Measurements from ENCODE around the gene LITAFD.

Gene LITAFD

DNA sequence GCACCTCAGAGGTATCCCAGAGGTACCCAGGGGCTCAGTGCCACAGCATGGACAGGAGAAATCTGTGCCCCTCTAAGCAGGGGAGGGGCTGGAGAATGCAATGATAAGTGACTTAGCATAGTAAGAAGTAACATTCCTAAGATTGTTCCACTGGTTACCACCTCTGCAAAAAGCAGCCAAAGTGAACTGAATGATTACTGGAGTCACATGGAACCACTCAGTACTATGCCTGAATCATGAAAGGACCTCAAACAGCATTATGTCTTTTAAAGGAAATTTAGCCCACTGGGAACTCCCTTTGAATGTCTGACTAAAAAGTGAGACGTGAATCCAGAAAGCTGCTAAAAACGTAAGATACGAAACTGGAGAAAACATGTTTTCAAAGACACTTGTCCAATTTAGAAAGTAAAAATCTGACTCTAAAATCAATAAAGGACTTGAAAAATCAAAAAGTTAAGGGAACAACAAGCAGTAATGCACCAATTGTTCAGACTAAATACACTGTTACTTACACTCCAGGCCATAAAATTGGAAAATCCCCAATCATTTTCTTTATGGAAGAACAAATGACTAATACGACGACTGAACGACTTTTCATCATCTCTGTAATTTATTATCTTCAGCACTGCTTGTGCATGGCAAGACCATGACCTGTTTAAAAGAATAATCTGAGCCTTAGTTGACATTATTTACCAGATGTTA lies 38.6 kb downstream of the LITAFD start:
- no peak for DNase-seq (ENCODE audit: low read depth)

DNA sequence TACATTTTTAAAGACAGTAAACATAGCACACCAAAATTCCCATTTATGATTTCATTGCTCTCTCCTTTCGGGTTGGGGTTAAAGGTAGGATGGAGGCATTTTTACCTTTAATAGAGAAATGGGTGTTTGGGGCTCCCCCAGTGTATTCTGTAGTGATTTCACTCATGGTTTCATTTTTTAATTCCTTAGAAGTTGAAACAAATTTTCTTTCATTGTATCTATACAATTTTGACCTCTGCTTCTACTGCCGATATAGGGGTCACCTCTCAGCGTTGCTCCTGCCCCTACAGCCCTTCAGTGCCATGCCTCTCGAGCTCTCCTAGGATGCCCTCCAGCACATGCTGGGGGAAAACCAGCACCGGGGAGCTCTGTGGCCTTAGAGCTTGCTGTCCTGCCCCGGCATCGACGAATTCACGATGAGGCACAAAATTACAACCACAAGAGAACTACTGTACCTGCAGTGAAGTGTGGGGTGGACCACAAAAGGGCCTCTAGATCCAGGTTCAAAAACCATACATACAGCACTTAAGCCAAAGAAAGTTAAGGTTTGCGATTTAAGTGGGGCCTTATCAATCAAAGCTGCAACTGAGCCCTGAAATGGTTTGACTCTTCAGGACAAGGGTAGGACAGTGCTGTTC lies 39.3 kb downstream of the LITAFD start:
- no peak for DNase-seq (ENCODE audit: low read depth)

DNA sequence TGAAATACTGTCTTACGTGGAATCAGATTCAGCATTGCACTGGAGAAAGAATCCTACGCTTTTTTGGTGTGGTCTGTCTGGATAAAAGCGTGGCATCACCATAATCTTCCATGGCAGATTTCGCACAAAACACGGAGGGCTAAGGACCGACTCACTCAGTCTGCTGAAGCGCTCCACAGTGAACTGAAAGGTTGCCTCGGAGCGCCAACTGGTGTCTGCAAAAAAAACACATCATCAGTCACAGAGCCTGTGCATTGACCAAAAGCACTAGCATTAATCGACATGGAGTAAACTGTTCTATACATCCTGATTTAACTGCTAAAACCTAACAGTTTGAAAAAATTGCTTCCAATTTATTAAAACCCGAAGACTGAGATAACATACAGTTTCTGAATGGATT lies 41.0 kb downstream of the LITAFD start:
- no peak for DNase-seq (ENCODE audit: low read depth)

DNA sequence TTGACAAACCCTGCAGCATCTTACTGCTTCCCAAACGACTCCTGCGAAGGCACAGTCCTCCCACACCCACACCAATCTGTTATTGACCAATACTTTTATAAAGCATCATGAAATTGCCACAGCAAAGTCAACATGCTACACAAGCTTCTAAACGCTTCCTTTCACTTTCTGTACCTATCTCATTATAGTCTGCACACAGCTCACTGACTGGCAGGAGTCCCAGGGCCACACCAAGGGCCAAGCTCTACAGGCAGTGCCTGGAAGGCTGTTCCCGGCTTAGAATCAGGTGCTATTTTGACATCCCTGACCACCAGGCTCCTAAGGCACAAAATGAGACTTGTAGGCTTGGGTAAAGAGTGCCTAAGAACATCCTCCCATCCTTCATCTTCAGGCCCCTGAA lies 42.1 kb downstream of the LITAFD start:
- DNase-seq (ENCODE audit: low read depth) = no peak

DNA sequence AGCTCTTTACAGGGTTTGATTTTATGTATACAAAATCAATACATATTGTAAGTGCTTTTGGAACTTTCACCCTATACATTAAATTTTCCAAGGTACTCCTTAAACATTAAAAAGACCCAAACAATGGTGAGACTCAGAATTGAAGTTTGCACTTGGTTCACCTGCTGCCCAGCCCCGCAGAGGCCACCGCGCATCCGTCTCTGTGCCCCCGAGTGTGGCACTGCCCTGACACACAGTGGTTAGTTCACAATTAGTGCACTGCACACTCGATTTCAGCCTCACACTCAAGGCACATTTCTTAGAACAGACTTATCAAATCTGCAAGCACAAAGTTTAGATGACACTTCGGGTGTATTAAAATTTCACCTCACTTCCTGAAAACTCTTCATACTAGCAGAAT lies 43.3 kb downstream of the LITAFD start:
- DNase-seq (ENCODE audit: low read depth) = no peak

DNA sequence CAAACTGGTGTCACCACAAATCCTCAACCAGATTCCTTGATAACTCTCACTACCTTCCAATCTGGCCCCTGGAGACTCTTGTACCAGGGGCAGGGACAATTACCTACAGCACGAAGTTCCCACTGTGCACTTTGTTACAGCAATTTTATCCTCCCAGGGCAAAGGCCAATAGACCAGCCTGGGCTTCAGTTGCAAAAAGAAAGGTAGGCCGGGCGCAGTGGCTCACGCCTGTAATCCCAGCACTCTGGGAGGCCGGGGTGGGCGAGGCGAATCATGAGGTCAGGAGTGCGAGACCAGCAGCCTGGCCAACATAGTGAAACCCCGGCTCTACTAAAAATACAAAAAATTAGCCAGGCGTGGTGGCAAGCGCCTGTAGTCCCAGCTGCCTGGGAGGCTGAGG lies 44.7 kb downstream of the LITAFD start:
- DNase-seq (ENCODE audit: low read depth) = no peak

DNA sequence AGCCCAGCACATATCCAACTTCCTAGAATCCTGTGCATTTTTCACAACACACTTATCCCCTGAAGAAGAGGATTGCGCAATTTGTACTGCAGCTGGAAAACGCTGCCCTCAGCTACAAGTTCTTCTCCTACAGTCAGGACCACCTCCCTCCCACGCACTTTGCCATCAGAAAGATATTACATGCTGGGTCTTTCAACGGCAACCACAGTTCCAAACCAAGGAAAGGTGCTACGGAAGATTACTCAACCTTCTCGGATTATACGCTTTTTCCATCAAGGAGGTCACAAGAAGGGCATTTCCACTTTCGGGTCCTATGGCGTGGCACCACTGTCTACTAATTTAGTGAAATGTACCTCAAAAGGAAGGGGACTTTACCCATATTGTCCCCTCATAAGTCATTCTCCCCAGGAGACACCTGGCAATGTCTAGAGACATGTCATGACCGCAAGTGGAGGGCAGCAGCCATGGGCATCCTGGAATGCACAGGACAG lies 46.4 kb downstream of the LITAFD start:
- no peak for DNase-seq (ENCODE audit: low read depth)

DNA sequence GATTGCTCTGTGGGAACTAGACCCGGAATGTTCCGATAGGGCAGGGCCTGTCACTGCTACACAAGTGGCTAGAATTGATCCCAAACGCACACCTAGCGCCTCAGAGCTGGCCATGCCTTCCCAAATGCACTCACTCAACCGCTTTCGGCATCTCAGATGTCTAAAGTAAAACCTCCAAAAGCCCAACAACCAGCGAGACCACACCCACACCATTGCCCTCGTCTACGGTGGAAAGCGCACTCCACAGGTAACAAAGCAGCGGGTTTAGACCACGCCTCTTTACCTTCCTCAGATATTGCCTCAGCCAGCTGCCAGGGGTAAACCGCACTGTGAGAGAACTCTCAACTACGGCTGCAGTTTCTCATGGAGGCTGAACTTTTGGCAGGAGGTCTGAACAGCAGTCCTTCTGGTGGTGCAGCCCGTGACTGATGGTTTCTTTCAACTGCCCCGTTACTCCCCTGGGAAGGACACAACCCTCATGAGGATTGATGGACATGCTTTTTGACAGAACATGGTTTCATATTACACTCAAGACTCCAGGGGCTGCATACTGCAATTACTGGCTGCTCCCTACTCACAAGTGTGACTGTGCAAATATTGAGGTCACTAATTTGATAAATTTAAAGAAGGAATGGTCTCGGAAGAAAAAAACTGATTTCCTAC lies 47.1 kb downstream of the LITAFD start:
- DNase-seq (ENCODE audit: low read depth) = no peak

DNA sequence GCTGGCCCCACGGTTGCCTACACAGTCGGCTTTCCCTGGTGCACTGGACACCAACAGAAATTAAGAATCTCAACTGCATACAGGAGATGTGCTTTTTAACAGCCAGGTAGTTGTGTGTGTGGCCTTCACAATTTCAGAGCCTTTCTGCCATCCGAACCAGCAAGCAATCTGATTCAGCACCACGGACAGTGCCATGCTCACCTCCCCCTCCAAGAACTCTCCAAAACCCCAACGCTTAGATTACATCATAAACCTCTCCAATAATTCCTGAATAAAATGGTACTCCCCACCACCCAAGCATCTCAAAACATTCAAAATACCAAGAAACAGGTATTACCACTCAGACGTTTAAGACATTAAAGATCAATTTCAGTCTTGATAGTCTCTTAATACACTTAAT lies 49.7 kb downstream of the LITAFD start:
- peak; percentile 7 for DNase-seq (ENCODE audit: low read depth)

DNA sequence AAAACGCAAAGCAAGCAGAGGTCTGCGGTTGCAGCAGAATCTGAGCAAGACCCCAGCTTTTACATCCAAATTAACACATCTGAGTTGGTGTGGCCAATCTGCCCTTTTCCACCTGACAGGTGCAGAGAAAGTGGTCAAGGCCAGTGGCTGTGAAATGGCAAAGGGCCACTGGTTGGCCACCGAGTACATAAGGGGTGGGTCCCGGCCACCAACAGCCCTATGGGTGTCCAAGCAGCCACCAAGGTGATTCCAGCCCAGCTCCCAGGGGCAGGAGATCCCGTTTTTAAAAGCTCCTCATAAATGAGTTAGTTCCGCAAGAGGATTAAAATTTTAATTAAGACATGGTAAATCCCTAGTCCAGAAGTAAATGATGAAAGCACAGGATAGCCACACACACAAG lies 52.5 kb downstream of the LITAFD start:
- DNase-seq (ENCODE audit: low read depth) = no peak

Measured in activated T-helper 1 cell treated with Interleukin-2 at 50 U/mL for 16 hours (primary cell).